Measurements from ENCODE around the gene FEZ2. TPM values are rescaled to one million over a fixed set of nuclear protein-coding genes. Genes with fewer than 3 reads are reported as not detected.

The FEZ2 gene
- total and polyA plus RNA-seq, 10 of the 15 experiments (the other 5 are each of a cell fraction or from before 2014, with no cell fraction given) = 3.0 to 15.4 (median 6.6) TPM

DNA sequence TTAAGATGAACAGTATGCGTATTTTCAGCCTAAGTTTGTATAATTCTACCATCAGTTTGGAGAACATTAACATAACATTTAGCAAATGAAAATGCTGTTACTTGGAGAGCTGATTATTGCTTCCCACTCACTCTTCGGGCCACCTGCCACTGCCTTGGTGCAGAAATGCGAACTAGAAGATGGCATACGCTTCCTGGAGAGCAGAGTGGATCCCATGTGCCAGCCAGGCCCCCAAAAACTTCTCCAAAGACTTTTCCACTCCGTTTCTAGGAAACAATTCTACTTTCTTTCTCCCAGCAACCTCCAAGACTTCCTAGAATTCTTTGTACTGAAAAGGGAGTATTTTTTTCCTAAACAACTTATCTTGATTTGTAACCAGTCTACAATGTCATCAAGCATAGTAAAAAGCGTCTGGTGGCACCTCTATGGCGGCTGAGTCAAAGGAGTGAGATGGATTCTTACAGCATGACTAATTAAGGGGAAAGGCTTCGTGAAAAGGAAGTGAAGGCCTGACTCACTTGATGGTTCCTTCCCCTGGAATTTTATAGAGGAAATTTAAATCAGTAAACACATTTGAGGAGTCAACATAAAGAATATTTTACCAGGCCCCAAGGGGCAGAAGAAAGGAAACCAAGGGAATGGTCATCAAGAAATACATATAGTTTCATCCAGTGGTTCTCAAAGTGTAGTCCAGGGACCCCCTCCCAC, 36.6 kb downstream of the FEZ2 start (continued):
- TF ChIP-seq TAF1 (IDR thresholded peaks at IDR 0.05; ENCODE audit: borderline replicate concordance, low read depth, low read length) = no peak
- no peak for TF ChIP-seq MTA3 (IDR thresholded peaks at IDR 0.05; ENCODE audit: borderline replicate concordance, low read length)

DNA sequence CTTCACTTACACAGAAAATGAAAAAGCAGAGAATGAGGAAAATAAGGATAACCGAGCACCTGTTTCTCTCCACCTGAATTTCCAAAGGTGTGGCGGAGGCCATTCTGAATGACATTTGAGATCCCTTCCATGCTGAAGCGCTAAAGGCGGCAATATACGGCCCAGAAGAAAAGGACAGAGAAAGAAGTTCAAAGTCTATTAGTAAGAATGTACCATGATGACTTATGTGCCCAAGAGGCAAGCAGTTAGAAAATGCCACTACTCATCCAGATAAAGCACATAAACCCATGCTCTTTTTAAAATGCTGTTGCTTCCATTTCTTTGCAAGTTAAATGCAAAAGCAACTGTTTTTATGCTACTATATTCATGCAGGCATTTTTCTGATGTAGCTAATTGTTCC, 37.2 kb downstream of the FEZ2 start:
- ChIA-PET SMC1A (ENCODE audit: uncharacterized antibody, unreplicated experiment) (interaction anchor here (1.5 to 2.1 kb wide), 2 partner anchors 11 to 16 kb away, joined by 5 to 6 read pairs; no protein-coding TSS in a partner anchor), POLR2A (no interaction called here), CTCF (interaction anchor here (1.0 kb wide), 1 partner anchor 69 kb away, joined by 3 read pairs; no protein-coding TSS in a partner anchor), RAD21 (ENCODE audit: unreplicated experiment) (no interaction called here)
- WGBS (ENCODE audit: insufficient coverage, insufficient replicate concordance, low lambda C conversion rate, missing lambda C conversion rate) = 96% methylated on average over 5 of the region's 5 CpGs
- ATAC-seq (no peak), DNase-seq (ENCODE audit: low read depth, low spot score) (no peak), FAIRE-seq (no peak)
- H3K4me2 ChIP-seq (ENCODE audit: control insufficient read depth, insufficient read depth) = no peak overlapping the region
- no peak overlapping the region for H3K9ac ChIP-seq (ENCODE audit: control insufficient read depth, insufficient read depth, low read length)
- no peak overlapping the region for H3K27ac ChIP-seq (ENCODE audit: control insufficient read depth, insufficient read depth)
- H4K20me1 ChIP-seq (ENCODE audit: control insufficient read depth, insufficient read depth) = no peaks in the 10 kb centered on the region
- H3K4me1 ChIP-seq (ENCODE audit: control insufficient read depth, insufficient read depth, low read length) = no peaks in the 10 kb centered on the region
- in situ Hi-C loops (cut with MboI) (no loop called here), intact Hi-C loops (cut with micrococcal nuclease; ENCODE audit: unreplicated experiment) (no loop called here)
- H3K36me3 ChIP-seq (ENCODE audit: control insufficient read depth in 2 of 2, insufficient read depth in 2 of 2, low read length in 1 of 2) = peaks cover 2 to 4% of the 10 kb centered on the region in 2 experiments; a peak in 1 of 4 replicates
- TF ChIP-seq BCL11A (IDR thresholded peaks at IDR 0.05; ENCODE audit: low read depth, low read length) (no peak), TCF7 (IDR thresholded peaks at IDR 0.05; ENCODE audit: borderline replicate concordance) (no peak), RELA (IDR thresholded peaks at IDR 0.05; ENCODE audit: borderline replicate concordance, partially characterized antibody) (no peak), POU2F2 (IDR thresholded peaks at IDR 0.05; ENCODE audit: borderline replicate concordance, low read depth, low read length) (no peak), TCF3 (IDR thresholded peaks at IDR 0.05; ENCODE audit: borderline replicate concordance, insufficient read depth, low read depth, low read length) (no peak), ESRRA (IDR thresholded peaks at IDR 0.05; ENCODE audit: low read length) (no peak), ZNF24 (IDR thresholded peaks at IDR 0.05) (no peak), MYC (IDR thresholded peaks at IDR 0.05; ENCODE audit: insufficient read depth, insufficient read length, insufficient replicate concordance, low read length, severe bottlenecking) (no peak), ZBED1 (IDR thresholded peaks at IDR 0.05; ENCODE audit: borderline replicate concordance) (no peak), KAT2A (conservative IDR thresholded peaks at IDR 0.05; ENCODE audit: control insufficient read depth, low read depth, low read length) (no peak)
- TF ChIP-seq, protein P1, sequence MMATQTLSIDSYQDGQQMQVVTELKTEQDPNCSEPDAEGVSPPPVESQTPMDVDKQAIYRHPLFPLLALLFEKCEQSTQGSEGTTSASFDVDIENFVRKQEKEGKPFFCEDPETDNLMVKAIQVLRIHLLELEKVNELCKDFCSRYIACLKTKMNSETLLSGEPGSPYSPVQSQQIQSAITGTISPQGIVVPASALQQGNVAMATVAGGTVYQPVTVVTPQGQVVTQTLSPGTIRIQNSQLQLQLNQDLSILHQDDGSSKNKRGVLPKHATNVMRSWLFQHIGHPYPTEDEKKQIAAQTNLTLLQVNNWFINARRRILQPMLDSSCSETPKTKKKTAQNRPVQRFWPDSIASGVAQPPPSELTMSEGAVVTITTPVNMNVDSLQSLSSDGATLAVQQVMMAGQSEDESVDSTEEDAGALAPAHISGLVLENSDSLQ (IDR thresholded peaks at IDR 0.05) = no peak
- TF ChIP-seq, protein P2, sequence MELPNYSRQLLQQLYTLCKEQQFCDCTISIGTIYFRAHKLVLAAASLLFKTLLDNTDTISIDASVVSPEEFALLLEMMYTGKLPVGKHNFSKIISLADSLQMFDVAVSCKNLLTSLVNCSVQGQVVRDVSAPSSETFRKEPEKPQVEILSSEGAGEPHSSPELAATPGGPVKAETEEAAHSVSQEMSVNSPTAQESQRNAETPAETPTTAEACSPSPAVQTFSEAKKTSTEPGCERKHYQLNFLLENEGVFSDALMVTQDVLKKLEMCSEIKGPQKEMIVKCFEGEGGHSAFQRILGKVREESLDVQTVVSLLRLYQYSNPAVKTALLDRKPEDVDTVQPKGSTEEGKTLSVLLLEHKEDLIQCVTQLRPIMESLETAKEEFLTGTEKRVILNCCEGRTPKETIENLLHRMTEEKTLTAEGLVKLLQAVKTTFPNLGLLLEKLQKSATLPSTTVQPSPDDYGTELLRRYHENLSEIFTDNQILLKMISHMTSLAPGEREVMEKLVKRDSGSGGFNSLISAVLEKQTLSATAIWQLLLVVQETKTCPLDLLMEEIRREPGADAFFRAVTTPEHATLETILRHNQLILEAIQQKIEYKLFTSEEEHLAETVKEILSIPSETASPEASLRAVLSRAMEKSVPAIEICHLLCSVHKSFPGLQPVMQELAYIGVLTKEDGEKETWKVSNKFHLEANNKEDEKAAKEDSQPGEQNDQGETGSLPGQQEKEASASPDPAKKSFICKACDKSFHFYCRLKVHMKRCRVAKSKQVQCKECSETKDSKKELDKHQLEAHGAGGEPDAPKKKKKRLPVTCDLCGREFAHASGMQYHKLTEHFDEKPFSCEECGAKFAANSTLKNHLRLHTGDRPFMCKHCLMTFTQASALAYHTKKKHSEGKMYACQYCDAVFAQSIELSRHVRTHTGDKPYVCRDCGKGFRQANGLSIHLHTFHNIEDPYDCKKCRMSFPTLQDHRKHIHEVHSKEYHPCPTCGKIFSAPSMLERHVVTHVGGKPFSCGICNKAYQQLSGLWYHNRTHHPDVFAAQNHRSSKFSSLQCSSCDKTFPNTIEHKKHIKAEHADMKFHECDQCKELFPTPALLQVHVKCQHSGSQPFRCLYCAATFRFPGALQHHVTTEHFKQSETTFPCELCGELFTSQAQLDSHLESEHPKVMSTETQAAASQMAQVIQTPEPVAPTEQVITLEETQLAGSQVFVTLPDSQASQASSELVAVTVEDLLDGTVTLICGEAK (IDR thresholded peaks at IDR 0.05; ENCODE audit: borderline replicate concordance) = no peak
- H2AFZ ChIP-seq (ENCODE audit: control insufficient read depth, low read depth, low read length) = no peak overlapping the region
- H3K27me3 ChIP-seq (replicated peaks in 1 of 2; ENCODE audit: control insufficient read depth in 2 of 2, insufficient read depth in 2 of 2, low read length in 1 of 2) = no peaks in the 10 kb centered on the region
- H3K4me3 ChIP-seq = no peak overlapping the region
- no TSS peak for BruUV-seq (replicated peaks)
- H3K79me2 ChIP-seq (ENCODE audit: control insufficient read depth, insufficient read depth, low read length) = no peaks in the 10 kb centered on the region
- no peaks in the 10 kb centered on the region for H3K9me3 ChIP-seq (replicated peaks; ENCODE audit: control insufficient read depth, insufficient read depth, low read length)

Measured in GM12878 (cell line).